Myocyte (in vitro differentiated cells): ENCODE measurements around the gene MGLL. TPM values are rescaled to one million over a fixed set of nuclear protein-coding genes. Genes with fewer than 3 reads are reported as not detected.

Experiments
- DNase-seq: peaks from one replicate; pipeline ENCODE4 v3.0.0-alpha.2; 2012; ENCODE audit warnings: low read depth
- total RNA-seq: library from RNA; depleted of rRNA; stranded (reverse); fragments of >200 nt; gene quantifications from 2 replicates; pipeline ENCODE4 v1.2.3, GENCODE V29; 2014

The MGLL gene
- total RNA-seq, 1 donor from 2014 or later, result 102 TPM

DNA sequence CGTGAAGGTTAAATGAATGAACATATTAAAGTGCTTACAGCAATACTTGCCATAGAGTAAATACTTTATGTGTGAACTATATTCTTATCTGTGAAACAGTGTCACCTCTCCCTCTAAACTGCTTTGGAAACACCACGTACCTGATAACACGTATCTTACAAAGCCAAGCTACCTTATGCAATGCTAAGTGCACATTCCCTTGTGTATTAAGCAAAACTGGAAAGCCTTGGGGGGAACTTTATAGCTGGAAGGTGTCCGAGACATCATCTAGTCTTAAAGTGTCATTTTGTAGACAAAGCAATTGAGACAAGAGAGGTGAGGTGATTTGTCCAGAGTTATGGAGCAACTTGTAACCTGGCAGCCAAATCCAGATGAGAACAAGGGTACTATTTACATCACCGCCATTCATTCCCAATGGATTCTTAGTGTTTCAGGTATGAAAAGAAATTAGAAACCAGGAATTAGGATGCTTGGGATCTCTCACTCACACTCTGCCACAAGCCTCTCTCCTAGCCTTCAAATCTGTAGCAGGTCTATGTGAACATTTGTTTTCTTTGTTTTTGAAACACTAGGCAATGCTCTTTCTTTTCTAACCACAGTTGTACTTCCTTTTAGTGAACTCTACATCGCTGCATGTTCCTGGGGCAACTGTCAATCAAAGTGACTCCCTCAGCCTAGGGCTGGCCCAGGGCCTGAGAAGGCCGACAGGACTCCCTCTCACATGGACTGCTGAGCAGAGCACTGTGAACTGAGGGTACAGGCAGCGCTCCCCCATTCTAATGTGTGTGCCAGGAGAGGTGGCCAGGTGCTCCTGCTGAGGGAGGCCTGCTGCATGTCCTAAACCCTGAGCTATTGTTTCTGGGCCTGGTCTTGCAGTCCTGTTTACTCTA lies 13.9 kb upstream of the MGLL start:
- DNase-seq, result no peak

DNA sequence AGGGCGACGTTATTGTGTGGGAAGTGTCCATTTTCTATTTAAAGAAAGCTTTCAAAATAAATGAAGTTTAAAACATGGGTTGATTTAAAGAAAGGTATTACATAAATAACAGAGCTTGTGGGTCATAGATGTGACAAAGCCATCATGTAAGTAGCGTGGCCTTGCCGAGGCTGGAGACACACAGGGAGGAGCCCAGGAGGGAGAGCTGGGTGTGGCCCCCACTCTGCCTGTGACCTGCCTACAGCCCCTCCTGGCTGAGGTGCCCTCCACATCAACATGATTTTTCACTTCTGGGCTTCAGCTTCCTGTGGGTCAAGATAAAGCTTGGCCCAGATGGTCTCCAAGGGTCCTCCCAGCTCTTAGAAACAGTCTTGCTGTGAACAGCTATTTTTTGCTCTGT lies 12.5 kb upstream of the MGLL start:
- no peak for DNase-seq

DNA sequence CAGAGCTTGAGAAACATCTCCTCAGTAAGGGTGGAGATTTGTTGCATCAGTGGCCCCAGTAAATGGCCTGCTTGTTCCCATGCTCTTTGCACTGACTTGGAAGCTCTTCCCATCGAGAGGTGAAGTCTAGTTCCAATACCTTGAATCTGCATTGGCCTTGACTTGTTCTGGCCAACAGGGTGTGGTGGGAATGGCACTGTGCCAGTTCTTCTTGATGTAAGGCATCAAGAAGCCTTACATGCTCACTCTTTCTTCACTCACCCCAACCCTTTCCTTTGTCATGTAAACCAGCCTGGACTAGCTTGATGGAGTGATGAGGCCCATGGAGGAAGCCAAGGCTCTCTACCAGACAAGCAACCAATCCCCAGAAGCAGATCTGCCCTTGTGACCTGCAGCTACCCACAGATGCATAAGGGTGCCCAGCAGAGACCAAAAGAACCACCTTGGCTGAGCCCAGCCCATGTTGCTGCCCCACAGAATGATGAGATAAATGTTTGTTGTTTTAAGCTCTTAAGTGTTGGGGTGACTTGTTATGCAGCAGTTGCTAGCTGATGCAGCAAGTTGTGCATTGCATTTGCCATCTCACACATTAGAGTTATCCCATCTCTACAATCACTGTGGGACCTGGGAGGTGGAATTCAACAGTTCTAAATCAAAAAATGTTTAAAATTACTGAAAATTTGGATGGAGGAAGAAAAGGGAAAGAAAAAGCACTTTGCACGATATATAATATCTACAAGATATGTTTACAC lies 11.1 kb upstream of the MGLL start:
- no peak for DNase-seq

DNA sequence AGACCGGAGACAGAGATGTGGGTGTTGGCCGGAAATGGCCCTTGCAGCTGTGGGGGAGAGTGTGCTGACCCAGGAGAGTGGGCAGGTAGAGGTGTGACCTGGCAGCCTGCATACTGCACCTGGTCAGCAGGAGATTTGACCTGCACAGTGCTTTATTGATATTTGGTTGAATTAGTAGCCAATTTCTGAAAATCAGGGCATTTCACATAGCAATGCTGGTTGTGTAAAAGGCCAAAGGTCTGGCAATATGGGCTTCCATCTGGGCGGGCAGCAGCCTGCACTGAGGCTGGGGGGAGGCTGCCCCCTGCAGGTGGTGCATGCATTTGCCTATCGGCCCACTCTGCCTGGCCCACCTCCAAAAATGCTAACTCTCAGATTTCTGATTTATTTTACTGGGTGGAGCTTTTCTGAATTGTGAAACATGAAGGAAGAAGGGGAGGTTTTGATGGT lies 9.4 kb upstream of the MGLL start:
- DNase-seq, result no peak

DNA sequence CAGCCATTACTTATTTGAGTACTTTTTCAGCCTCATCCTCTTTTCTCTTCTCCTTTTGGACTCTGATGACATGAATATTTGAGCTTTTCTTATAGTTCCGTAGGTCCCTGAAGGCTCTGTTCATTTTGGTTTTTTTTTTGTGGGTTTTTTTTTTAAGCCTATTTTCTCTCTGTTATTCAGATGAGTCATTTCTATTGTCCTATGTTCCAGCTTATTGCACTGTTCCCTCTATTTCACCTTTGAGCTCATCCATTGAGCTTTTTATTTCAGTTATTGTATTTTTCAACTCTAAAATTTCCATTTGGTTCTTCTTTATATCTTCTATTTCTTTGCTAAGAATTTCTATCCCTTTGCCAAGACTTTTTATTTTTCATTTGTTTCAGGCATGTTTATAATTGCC lies 7.2 kb upstream of the MGLL start:
- DNase-seq, result no peak

DNA sequence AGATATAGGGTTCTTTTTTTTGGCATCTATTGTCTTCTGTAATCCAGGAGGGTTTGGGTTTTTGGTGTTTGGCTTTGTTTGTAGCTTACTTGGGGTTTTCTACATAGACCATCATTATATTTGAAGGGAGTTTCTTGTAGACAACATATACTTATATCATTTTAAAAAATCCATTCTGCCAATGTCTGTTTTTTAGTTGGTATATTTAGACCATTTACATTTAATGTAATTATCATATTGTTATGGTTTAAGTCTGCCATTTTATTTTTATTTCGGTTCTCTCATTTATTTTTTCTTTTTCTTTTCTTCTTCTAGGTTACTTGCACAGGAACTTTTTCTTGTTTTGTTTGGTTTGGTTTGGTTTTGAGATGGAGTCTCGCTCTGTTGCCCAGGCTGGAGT lies 5.5 kb upstream of the MGLL start:
- DNase-seq, result no peak

DNA sequence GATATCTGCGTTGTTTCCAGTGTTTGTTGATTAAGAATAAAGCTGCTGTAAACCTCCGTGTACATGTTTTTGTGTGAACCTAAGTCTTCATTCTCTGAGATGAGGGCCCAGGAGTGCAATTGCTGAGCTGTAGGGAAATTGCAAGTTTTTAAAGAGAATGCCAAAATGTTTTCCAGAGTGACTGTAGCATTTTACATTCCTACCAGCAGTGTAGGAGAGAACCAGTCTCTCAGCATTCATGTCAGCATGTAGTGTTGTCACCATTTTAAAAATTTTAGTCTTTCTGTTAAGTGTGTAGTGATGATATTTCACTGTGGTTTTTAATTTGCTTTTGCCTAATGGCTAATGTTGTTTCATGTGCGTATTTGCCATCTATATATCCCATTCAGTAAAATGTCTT lies 3.4 kb upstream of the MGLL start:
- DNase-seq, result no peak

DNA sequence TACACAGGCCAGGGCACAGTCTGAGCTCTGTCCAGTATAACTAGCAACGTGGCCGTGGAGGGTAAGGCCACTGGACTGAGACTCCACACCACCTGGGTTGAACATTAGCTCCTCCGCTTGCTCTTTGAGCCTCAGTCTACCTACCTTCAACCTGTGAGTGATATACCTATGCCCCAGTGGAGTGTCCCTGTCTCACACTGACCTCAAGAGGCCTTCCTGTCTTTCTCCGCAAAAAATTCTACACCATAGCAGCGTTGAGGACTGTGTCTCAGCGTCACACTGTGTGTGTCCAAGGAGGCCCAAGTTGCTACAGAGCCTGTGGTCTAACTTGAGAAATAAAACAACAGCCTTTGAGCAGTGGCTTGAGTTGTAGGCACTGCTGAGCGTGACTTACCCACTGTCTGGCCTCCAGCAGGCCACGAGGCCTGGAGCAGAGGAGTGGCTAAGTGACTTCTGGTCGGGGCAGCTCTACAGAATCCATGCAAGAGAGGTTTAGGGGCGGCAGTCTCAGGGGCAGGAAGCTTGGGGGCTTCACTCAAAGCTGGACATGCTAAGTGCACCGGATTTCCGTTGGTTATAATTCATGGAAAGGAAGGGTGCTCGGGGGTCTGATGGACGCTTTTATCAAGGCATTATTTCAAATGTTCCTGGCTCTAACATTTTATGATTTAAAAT lies 2.0 kb upstream of the MGLL start:
- no peak for DNase-seq

DNA sequence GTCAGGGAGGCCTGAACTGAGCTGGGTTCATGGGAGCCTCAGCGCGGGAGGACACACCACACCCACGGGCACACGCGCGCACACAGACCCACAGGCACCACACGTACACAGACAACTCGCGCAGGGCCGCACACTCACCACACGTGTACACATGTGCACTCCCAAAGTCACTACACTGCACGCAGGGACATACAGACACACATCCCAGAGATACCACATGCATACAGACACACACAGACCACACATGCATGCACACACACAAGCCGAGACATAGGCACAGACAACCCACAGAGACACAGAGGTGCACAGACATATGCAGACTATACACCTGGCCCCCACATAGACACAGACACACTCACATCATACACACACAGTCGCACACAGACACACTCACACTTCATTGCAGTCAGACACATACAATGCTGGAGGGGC lies 1.1 kb upstream of the MGLL start:
- no peak for DNase-seq

DNA sequence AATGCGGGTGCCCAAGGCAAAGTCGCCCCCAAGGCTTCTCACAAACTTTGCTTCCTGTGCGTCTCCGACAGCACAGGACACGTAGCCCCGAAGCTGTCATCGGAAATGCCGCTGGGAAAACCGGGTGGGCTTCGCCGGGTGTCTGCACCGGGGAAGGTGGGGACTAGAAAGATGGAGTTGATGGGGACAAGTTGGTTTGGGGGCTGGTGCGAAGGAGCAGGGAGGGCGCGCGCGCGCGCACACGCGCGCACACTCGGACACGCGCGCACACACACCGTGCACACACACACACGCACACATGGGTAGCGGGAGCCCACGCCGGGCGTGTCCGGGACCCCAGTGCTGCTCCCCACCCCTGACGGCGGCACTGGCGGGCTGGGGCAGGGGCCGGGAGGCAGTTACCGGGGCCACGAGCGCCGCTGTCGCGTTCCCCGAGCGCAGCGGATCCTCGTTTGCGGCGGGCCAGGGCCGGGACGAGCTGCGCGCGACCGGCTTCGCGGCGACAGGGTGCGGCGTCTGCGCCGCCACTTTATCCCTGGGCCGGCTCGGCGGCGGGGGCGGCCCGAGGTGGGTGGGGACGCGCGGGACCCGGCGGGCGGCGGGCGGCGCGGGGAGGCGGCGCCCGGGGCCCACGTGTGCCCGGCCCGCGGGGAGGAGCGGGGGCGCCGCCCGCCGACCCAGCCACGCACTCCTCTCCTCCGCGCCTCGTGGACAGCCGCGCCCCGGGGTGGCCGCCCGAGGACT lies 539 bp upstream of the MGLL start:
- peak; percentile 53 for DNase-seq

DNA sequence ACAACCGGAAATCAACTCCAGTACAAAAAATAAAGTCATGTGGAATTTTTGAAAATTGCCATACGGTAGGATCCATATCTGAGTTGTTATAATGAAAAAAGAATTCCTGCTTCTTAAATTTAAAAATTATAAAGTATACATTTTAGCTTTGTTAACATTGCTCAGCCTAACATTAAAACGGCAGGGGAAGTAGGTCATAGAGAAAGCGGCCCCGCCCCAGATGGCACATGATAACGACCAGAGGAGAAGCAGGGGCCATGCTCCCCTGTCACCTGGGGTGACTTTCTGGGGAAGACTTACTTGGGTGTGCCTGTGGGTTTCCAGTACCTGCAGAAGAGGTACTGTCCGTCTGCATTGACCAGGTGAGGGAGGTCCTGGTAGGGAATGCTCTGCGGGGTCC lies 921 bp downstream of the MGLL start:
- DNase-seq, result no peak

DNA sequence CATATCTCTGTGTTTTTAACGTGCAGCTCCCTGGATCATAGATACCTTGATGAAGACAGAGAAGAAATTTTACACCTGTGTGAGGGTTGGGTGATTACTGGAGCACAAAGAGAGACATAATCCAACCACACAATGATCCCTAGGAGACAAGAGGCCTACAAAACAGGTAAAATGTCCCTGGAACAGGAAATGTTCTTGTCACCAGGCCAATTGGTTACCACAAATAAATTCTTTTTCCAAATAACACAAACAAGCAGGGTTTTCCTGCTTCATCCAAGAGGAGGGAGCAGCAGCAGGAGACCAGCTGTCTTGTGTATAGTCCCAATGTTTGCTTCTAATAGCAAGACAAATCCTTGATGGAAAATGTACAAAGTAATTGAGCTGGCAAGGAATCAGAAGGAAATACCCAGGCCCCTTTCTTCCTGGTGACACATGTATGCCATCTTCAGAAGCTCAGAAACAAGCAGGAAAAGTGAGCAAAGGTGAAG lies 1.4 kb downstream of the MGLL start:
- DNase-seq, result no peak

DNA sequence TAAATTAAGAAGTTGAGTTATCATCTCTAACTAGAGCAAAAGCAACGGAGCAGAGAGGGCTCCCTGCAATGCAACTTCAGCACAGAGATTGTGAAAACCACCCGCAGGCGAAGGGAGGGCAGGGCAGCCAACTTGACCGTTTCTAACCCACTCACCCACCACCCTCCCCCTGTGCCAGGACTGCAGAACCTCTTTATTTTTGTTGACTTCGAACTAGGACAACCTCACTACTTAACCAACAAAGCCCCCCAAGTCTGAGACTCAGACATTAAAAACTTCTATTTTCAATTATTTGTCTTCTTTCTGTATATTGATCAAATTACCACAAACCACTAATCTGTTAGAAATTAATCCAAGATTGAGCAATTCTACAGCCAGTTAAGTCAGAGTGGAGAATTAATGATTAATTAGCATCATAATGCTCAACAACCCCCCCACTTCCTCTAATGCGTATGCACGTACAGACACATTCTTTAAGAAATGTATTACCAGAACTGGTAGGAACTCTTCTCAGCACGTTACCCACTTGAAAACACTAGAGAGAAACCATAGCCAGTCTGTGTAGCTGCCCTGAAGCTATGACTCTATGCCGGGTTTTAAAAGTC lies 2.0 kb downstream of the MGLL start:
- peak; percentile 52 for DNase-seq

DNA sequence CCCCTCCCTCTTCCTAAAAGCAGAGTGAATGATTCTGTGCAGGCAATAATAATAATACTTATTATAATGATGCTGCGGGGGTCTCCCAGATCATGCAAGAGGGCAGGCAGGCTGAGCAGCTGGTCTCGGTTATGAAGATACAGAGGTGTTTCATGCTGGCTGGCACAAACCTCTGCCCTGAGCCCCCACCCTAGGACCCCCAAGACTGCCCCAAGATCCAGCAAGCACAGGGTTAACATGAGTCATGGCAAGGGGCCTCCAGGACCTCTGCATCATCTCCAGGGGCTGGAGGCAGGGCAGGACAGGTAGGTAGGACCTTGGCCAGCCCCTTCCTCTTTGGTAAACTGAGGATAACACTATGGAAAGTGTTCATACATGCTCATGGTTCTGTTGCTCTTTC lies 2.7 kb downstream of the MGLL start:
- no peak for DNase-seq

DNA sequence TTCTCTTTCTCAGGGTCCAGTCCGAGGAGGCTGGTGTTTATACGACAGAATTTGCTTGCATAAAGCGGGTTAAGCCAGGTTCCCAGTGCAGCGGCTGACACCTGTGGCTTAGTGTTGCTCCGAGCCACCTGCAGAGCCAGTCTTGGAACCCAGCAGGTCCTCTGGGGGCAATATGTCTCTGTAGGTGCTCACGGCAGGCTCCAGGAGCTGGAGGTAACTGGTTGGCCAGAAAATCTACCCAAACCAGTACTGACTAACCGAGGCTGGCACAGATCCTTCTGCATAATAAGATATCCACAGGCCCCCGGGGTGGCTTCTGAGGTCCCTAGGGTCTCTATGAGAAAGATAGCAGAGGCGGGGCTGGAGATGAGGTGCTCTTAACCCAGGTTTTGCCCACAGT lies 3.2 kb downstream of the MGLL start:
- no peak for DNase-seq

DNA sequence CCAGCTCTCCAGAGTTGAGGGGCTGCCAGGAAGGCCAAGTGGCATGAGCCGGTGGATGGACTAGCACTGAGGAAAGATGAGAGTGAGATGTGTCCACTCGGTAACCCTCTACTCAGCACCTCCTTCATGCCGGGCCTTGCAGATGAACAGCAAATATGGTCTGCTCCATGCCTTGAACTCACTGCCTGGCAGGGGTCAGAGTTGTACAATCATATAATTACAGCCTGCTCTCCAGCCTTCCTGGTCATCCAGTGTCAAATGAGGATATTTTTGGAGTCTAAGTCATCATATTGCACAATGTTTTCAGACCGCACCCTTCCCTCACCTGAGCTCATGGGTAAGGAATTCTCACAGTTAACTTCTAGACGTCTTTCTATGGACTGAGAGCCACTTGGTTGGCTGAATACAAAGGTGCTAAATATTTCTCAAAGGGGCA lies 4.9 kb downstream of the MGLL start:
- DNase-seq, result peak; percentile 78

DNA sequence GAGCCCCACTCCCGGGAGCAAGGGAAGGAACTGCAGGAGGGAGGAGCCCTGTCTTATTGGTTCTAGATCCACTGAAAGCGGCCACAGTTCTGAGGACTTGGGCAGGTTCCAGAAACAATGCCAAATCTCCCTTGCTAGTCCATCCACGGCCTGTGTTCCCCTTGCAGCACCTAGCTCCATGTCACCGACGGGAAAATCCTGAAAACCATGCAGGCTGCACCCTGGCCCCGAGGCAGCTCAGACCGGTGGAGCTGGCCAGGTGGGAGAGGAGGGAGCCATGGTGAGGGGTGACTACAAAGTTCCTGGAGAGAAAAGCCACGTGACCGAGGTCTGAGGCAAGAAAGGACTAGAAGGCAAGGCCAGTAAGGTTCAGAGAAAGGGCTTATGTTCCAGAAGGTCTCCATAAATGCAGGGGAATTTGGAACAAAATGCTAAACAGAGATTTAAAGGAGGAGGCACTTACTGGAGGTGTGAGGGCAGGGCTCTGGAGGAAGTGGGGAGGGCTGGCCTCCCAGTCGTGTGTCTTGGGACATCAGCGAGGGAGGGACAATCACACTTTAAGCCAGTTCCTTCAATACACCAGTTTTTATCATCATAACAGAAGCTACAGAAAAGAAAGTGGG lies 5.4 kb downstream of the MGLL start:
- DNase-seq, result no peak

DNA sequence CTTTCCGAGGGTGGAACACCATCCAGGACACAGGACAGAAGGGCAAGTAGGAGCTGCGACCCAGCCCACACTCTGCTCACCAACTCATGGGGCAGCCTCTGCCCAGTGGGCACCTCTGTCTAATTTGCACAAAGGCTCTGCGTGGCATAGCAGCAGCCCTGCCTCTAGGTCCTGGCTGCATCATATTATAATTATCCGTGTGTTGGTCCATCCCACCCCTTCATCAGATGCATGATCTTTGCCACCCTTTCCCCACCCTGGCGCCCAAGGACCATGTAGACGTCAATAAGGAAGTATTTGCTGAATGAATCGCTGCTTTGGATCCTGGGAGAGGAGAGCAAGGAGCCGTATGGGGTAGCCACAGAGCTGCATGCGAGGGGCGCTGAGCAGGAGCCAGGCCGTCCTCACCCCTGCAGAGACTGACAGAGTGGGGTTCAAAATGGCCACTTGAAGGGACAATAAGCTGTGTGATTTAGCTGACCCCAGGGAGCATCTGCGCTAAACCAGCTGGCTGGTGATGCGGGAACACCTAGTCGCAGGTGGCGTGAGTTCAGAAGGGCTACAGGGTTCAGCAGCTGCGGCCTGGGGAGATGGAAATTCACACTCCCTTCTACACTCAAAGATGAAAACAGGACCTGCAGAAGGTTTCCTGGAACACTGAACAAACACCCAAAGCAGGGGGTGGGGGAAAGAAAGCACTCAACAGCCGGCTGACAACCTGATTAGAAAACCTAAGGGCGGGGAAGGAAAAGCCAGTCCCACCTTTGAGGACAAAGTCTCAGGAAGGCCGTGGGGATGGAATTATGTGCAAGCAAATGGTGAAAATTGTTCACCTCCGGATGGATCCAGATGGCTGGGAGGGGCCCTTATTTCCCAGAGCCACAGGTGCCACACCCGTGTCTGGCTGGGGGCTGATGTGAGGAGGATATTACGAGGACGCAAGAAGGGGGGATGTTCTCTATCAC lies 6.4 kb downstream of the MGLL start:
- DNase-seq, result no peak

DNA sequence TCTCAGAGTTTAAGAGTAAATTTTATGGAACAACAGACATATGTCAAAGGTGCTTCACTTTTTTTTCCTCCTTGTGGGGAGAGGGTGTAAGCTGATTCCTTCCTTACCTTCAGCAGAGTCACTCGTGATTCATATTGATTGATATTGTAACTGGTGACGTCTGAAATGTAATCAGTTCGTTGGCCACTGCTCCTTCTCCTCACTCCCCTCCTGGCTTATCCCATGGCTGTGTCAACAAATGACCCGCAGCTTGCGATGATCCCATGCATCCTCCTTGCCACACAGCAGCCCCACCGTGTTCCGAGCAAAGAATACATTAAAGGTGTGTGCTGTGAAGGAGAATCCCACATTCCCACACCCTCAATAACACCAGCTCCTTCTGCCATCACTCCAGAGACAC lies 7.3 kb downstream of the MGLL start:
- DNase-seq, result no peak
